SK-N-MC (cell line): ENCODE data around the gene UBL4A.

Experiments used
- DNase-seq: peaks from one replicate; pipeline ENCODE4 v3.0.0-alpha.2; 2011; ENCODE audit warnings: low read depth, low spot score
- H3K27ac ChIP-seq: fragments of 200-600 bp; sonication (generic); 2 replicates; pipeline ENCODE4 v1.5.1; 2016; ENCODE audit warnings: mixed run types
- H3K36me3 ChIP-seq: fragments of 200-600 bp; sonication (generic); 2 replicates; pipeline ENCODE4 v1.6.1; 2017; ENCODE audit warnings: antibody characterized with exemption, low read length, mixed read lengths; ENCODE audit not compliant: insufficient read depth
- H3K4me3 ChIP-seq: fragments of 200-600 bp; sonication (generic); 2 replicates; pipeline ENCODE4 v1.5.1; 2016
- H3K9ac ChIP-seq: fragments of 200-600 bp; sonication (generic); 2 replicates; pipeline ENCODE4 v1.8.0; 2017; ENCODE audit warnings: mixed run types, mixed read lengths; ENCODE audit not compliant: insufficient read length
- H3K9me3 ChIP-seq: fragments of 200-600 bp; sonication (generic); 2 replicates; pipeline ENCODE4 v1.6.1; 2017; ENCODE audit warnings: low read depth, mild to moderate bottlenecking, antibody characterized with exemption, low read length, moderate library complexity, mixed read lengths
- EZH2 ChIP-seq: fragments of 200-600 bp; sonication (generic); IDR thresholded peaks from one replicate; pipeline ENCODE4 v1.6.1; 2017; ENCODE audit warnings: antibody characterized with exemption
- FOXP2 ChIP-seq: optimal IDR thresholded peaks from 2 replicates; pipeline ENCODE3; 2011; ENCODE audit warnings: mild to moderate bottlenecking, moderate library complexity; ENCODE audit not compliant: insufficient read depth; ENCODE audit errors: extremely low read length, control extremely low read depth
- POLR2AphosphoS5 ChIP-seq: IDR thresholded peaks from 2 replicates; pipeline ENCODE4 v1.6.1; 2012; ENCODE audit warnings: mild to moderate bottlenecking, low read depth, low read length, borderline replicate concordance

UBL4A gene

GRCh38 chrX:154469114-154469513 is 17.3 kb downstream of the UBL4A start:
- H3K4me3 ChIP-seq = no peak overlapping the region
- TF ChIP-seq POLR2AphosphoS5 (no peak), FOXP2 (no peak), EZH2 (no peak)
- no peaks in the 10 kb centered on the region for H3K9me3 ChIP-seq
- H3K9ac ChIP-seq = no peak overlapping the region
- H3K36me3 ChIP-seq = no peaks in the 10 kb centered on the region; the same call in 1 of the 2 replicates
- no peak overlapping the region for H3K27ac ChIP-seq
- DNase-seq = no peak

- no peak overlapping the region for H3K9ac ChIP-seq
- H3K27ac ChIP-seq = no peak overlapping the region
- no peak for DNase-seq
- H3K36me3 ChIP-seq = no peaks in the 10 kb centered on the region; the same call in 1 of the 2 replicates
- no peak overlapping the region for H3K4me3 ChIP-seq
- TF ChIP-seq EZH2 = no peak
- no peak for TF ChIP-seq POLR2AphosphoS5
- no peak for TF ChIP-seq FOXP2
- no peaks in the 10 kb centered on the region for H3K9me3 ChIP-seq
Observed at GRCh38 chrX:154468217-154468616, 18.2 kb downstream of the UBL4A start.

GRCh38 chrX:154467556-154467955 is 18.9 kb downstream of the UBL4A start:
- H3K36me3 ChIP-seq = no peaks in the 10 kb centered on the region; the same call in 1 of the 2 replicates
- H3K27ac ChIP-seq = no peak overlapping the region
- DNase-seq = no peak
- TF ChIP-seq EZH2 (no peak), POLR2AphosphoS5 (no peak), FOXP2 (no peak)
- no peak overlapping the region for H3K9ac ChIP-seq
- H3K9me3 ChIP-seq = no peaks in the 10 kb centered on the region
- H3K4me3 ChIP-seq = no peak overlapping the region

GRCh38 chrX:154466907-154467306 is 19.5 kb downstream of the UBL4A start:
- Histone ChIP-seq H3K9ac (no peak overlapping the region), H3K4me3 (no peak overlapping the region), H3K36me3 (no peaks in the 10 kb centered on the region; the same call in 1 of the 2 replicates), H3K9me3 (no peaks in the 10 kb centered on the region), H3K27ac (no peak overlapping the region)
- no peak for TF ChIP-seq EZH2
- no peak for TF ChIP-seq POLR2AphosphoS5
- no peak for TF ChIP-seq FOXP2
- no peak for DNase-seq

- Histone ChIP-seq H3K27ac (no peak overlapping the region), H3K9me3 (no peaks in the 10 kb centered on the region), H3K9ac (no peak overlapping the region), H3K4me3 (no peak overlapping the region), H3K36me3 (no peaks in the 10 kb centered on the region; the same call in 1 of the 2 replicates)
- no peak for DNase-seq
- TF ChIP-seq POLR2AphosphoS5 = no peak
- TF ChIP-seq EZH2 = no peak
Observed at GRCh38 chrX:154466036-154466435, 20.4 kb downstream of the UBL4A start.

- H3K4me3 ChIP-seq = no peak overlapping the region
- no peak overlapping the region for H3K9ac ChIP-seq
- no peaks in the 10 kb centered on the region for H3K9me3 ChIP-seq
- H3K27ac ChIP-seq = no peak overlapping the region
- no peaks in the 10 kb centered on the region; the same call in 1 of the 2 replicates for H3K36me3 ChIP-seq
- no peak for DNase-seq
- TF ChIP-seq FOXP2 (no peak), POLR2AphosphoS5 (no peak), EZH2 (no peak)
Observed at GRCh38 chrX:154465601-154466000, 20.8 kb downstream of the UBL4A start.

- no peak for TF ChIP-seq EZH2
- no peak for TF ChIP-seq POLR2AphosphoS5
- no peak for TF ChIP-seq FOXP2
- no peaks in the 10 kb centered on the region; the same call in 1 of the 2 replicates for H3K36me3 ChIP-seq
Observed at GRCh38 chrX:154464806-154465365, 21.5 kb downstream of the UBL4A start.

GRCh38 chrX:154463611-154464220 is 22.7 kb downstream of the UBL4A start:
- TF ChIP-seq POLR2AphosphoS5 = no peak
- no peak for TF ChIP-seq FOXP2
- TF ChIP-seq EZH2 = no peak
- H3K9ac ChIP-seq = no peak overlapping the region
- no peaks in the 10 kb centered on the region for H3K9me3 ChIP-seq
- no peak for DNase-seq
- H3K27ac ChIP-seq = no peak overlapping the region
- no peaks in the 10 kb centered on the region; the same call in 1 of the 2 replicates for H3K36me3 ChIP-seq
- H3K4me3 ChIP-seq = no peak overlapping the region

More at GRCh38 chrX:154464806-154465365, 21.5 kb downstream of the UBL4A start:
- Histone ChIP-seq H3K4me3 (no peak overlapping the region), H3K9ac (no peak overlapping the region), H3K9me3 (no peaks in the 10 kb centered on the region), H3K27ac (no peak overlapping the region)
- no peak for DNase-seq

GRCh38 chrX:154462396-154462795 is 24.0 kb downstream of the UBL4A start:
- H3K9ac ChIP-seq = no peak overlapping the region
- H3K27ac ChIP-seq = no peak overlapping the region
- no peaks in the 10 kb centered on the region; the same call in 1 of the 2 replicates for H3K36me3 ChIP-seq
- no peak overlapping the region for H3K4me3 ChIP-seq
- no peak for DNase-seq
- no peaks in the 10 kb centered on the region for H3K9me3 ChIP-seq
- TF ChIP-seq FOXP2 = no peak
- TF ChIP-seq EZH2 = no peak
- no peak for TF ChIP-seq POLR2AphosphoS5
